HG03196 (cell line): ENCODE measurements around the gene SH3PXD2A.

Experiments
- ATAC-seq: cut with Tn5 transposase; IDR thresholded peaks from one replicate; pipeline ENCODE4 v1.9.1; 2021; ENCODE audit not compliant: unreplicated experiment

Gene SH3PXD2A

GRCh38 chr10:103572347-103573204 is 282.8 kb downstream of the SH3PXD2A start:
- ATAC-seq = no peak

- no peak for ATAC-seq
These were observed 283.8 kb downstream of the SH3PXD2A start for GRCh38 chr10:103571656-103571975.

- ATAC-seq = no peak
These were observed 284.3 kb downstream of the SH3PXD2A start for GRCh38 chr10:103570844-103571655.

GRCh38 chr10:103569896-103570295 is 285.5 kb downstream of the SH3PXD2A start:
- no peak for ATAC-seq

- ATAC-seq = no peak
These were observed 286.9 kb downstream of the SH3PXD2A start for GRCh38 chr10:103568505-103568904.

GRCh38 chr10:103566536-103566935 is 288.8 kb downstream of the SH3PXD2A start:
- ATAC-seq = no peak

- no peak for ATAC-seq
These were observed 290.4 kb downstream of the SH3PXD2A start for GRCh38 chr10:103564776-103565520.

GRCh38 chr10:103564116-103564501 is 291.3 kb downstream of the SH3PXD2A start:
- ATAC-seq = no peak

- ATAC-seq = no peak
These were observed 291.9 kb downstream of the SH3PXD2A start for GRCh38 chr10:103563231-103564115.

- no peak for ATAC-seq
These were observed 293.0 kb downstream of the SH3PXD2A start for GRCh38 chr10:103562383-103562782.

GRCh38 chr10:103560886-103561285 is 294.5 kb downstream of the SH3PXD2A start:
- ATAC-seq = no peak

GRCh38 chr10:103559776-103560175 is 295.6 kb downstream of the SH3PXD2A start:
- no peak for ATAC-seq

GRCh38 chr10:103558911-103559310 is 296.5 kb downstream of the SH3PXD2A start:
- no peak for ATAC-seq

- no peak for ATAC-seq
These were observed 297.9 kb downstream of the SH3PXD2A start for GRCh38 chr10:103557455-103557854.

- ATAC-seq = no peak
These were observed 298.9 kb downstream of the SH3PXD2A start for GRCh38 chr10:103556383-103557007.

GRCh38 chr10:103555712-103556111 is 299.7 kb downstream of the SH3PXD2A start:
- no peak for ATAC-seq

GRCh38 chr10:103555325-103555649 is 300.1 kb downstream of the SH3PXD2A start:
- ATAC-seq = no peak

- no peak for ATAC-seq
These were observed 300.7 kb downstream of the SH3PXD2A start for GRCh38 chr10:103554488-103555324.

GRCh38 chr10:103553743-103554487 is 301.5 kb downstream of the SH3PXD2A start:
- no peak for ATAC-seq
